Fibroblast of skin of back (primary cell): ENCODE data around the gene PM20D2. TPM values are rescaled to one million over a fixed set of nuclear protein-coding genes. Genes with fewer than 3 reads are reported as not detected.
"Not testable (repeated sequence)": the region's sequence is repeated elsewhere in the genome, so short reads cannot be mapped to it uniquely, and the experiment has no call there.

Experiments used
- DNase-seq: peaks from one replicate; pipeline ENCODE4 v3.0.0-alpha.2; 2013
- polyA plus RNA-seq, 2 experiments: library from polyadenylated mRNA; unstranded; fragments of 120-200 nt; gene quantifications; one replicate each; pipeline ENCODE4 v1.2.1, GENCODE V29; 2013; ENCODE audit not compliant: insufficient read length in 2 of 2

The PM20D2 gene, protein sequence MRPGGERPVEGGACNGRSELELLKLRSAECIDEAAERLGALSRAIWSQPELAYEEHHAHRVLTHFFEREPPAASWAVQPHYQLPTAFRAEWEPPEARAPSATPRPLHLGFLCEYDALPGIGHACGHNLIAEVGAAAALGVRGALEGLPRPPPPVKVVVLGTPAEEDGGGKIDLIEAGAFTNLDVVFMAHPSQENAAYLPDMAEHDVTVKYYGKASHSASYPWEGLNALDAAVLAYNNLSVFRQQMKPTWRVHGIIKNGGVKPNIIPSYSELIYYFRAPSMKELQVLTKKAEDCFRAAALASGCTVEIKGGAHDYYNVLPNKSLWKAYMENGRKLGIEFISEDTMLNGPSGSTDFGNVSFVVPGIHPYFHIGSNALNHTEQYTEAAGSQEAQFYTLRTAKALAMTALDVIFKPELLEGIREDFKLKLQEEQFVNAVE
- 6.0 TPM for polyA plus RNA-seq (2013, experiment 1 of 2; ENCODE audit: insufficient read length)
- polyA plus RNA-seq (2013, experiment 2 of 2; ENCODE audit: insufficient read length) = 3.3 TPM

DNA sequence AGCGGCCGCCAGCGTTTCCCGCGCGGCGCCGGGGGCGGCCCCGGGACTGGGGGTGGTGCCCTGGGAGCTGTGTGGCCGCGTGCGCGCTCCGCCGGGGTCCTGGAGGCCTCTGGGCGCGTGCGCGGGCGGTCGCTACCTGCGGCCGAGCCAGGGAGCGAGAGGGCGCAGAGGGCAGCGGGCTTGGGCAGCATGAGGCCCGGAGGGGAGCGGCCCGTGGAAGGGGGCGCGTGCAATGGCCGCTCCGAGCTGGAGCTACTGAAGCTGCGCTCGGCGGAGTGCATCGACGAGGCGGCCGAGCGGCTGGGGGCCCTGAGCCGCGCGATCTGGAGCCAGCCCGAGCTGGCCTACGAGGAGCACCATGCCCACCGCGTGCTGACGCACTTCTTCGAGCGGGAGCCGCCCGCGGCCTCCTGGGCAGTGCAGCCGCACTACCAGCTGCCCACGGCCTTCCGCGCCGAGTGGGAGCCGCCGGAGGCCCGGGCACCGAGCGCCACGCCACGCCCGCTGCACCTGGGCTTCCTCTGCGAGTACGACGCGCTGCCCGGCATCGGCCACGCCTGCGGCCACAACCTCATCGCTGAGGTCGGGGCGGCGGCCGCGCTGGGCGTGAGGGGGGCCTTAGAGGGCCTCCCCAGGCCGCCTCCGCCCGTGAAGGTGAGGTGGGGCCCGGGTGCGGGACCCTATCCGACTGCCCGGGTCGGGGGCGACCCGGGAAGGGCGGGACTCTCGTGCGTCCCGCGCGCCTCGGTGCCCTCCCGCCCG is at the start of gene PM20D2:
PM20D2 (plus strand) TSS at position 100 of the 762 bp plus-strand sequence; CDS start at position 190, 90 bp downstream.
- peak; percentile 59 for DNase-seq

DNA sequence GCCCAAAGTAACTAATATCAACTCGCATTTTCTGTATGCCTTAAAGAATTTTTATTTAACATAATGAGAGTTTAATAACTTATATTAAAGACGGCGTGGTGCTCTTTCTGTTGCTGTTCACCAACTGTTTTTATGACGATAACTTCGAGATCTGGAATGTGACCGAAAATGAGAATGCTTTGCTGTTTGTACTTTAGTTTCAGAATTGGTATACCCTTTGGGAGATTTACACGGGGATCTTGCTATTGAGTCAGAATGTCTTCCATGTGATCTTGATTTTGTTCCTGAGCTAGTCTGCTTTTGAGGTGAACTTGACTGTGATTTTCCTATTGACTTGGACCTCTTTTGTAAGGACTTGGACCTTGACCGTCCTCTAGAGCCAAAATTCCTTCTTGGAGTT is 47.4 kb upstream of the PM20D2 start:
- no peak for DNase-seq

DNA sequence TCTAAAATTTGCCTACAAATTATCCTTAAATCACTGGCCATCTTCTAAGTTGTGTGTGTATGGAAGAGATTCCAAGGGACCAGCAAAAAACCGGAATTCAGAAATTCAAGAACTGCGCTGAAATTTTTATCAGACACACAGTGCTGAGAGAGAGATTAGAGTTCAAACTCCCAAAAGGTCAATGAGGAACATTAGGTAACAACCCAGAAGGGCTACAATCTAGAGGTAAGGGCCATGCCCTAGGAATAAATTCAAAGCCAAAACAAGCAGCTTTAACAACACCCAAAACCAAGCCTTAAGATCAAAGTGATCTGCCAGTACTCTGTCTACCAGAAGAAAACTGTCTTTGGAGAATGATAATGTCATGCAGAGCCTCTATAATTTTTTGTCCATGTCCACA is 45.7 kb upstream of the PM20D2 start:
- DNase-seq = peak; percentile 64

DNA sequence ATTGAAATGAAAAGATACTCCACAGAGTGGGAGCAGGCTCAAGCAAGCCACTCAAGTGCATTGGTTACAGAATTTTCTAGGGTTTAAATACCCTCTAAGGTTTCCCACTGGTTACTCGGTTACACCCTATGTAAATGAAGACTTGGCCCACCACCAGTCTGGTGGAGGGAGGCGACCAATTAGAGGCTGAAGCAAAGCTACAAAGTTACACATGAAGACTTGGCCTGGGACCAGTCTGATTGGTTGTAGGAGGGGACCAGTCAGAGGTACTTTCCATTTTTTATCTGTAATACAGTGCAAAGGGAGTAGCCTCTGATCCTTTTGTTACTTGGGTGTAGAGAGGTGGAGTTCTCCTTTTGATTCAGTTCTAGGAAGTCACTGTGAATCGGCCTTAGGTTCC is 35.6 kb upstream of the PM20D2 start:
- DNase-seq = no peak

DNA sequence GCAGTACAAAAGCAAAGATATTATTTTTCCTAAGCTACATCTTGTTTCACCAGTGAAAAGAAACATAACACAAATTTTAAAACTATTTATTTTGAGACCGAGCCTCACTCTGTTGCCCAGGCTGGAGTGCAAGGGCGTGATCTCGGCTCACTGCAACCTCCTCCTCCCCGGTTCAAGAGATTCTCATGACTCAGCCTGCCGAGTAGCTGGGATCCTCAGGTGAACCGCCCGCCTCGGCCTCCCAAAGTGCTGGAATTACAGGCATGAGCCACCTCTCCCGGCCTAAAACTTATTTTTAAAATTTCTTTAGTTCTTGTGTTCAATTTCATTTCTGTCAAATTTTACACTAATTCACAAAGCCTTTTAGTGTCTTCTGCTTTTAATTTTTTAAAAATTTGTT is 33.9 kb upstream of the PM20D2 start:
- DNase-seq = no peak

DNA sequence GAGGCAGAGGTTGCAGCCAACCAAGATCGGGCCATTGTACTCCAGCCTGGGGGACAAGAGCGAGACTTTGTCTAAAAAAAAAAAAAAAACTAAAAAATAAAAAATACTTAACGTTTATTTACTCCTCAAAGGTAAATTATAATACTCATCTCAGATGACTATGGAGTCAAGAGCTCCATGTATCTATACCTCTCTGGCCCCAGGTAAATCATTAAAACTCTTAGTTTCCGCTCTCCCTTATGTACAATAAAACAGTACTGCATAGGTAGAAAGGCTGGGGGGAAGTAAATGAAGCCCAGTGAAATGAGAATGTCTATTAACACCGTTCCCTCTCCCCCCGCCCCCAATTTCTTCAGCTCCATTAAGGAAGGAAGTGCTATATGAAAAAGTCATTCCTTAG is 29.2 kb upstream of the PM20D2 start:
- DNase-seq = no peak

DNA sequence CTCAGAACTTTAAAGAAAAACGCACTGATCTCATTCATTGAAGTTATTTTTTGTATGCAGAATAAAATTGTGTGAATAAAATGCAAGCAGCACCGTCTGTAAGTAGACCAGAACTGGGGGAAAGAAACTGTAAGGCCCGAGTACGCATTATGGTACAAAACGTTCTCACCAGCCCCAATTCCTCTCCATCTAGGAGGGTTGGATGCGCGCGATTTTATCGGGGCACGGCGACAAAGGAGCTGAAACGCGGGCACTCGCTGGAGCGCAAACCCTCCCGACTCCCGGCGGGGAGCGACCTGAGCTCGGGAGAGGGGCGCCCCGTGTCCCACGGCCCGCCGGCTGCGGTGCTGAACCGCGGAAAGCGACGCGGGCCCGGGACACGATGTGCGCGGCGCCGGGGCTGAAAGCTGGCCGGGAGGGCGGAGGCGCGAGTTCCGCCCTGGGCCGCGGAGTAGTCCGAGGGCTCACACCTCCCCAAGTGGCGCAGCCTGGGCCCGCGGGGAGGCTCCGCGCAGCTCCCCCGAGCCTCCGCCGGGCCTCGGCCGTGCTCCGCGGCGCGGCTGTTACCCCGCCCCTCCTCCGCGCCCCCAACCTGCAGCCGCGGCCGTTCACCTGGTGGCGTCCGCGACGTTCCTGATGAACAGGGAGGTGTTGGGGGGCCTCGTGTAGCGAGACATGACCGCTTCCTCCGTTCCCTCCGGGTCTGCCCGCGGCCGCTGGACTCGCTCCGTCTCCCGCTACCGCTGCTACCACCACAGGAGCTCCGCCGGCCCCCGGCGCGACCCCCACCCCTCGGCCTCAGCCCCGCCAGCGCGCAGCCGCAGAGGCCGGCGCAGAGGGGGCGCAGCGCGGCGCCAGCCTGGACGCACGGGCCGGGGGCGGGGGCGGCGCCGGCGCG is 28.4 kb upstream of the PM20D2 start, which contains the start of gene SRSF12:
SRSF12 (minus strand) TSS at position 861 of the 898 bp plus-strand sequence; CDS start at position 677, 184 bp downstream.
- DNase-seq = peak; percentile 54

DNA sequence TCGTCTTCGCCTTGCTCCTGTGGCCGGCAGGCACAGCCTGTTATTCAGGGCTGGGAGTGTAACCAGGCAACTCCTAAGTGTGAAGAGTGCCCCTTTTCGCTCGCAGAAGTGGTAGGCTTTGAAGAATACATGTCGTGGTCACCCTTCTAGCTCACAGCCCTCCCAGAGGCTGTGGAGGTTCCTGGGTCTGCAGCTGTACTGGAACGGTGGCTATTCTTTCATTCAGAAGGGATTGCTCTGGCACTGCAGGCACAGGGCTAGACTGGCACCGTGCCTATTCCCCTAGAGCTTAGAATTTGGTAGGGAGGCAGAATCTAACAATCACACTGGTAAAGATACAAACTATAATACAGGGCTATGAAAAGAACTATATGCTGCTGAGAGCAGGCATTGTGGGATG is 26.9 kb upstream of the PM20D2 start:
- DNase-seq = no peak

DNA sequence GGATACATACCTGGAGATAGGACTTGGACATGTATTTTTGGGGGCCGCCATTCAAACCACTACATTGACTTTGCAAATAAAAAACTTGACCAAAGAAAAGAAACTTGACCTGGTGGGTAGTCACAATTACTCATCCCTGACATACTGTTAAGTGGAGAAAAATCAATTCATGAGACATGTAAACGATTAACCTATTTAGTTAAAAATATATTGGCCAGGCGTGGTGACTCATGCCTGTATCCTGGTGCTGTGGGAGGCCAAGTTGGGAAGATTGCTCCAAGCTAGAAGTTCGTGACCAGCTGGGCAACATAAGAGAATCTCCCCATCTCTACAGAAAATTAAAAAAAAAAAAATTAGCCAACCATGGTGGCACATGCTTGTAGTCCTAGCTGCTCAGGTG is 25.5 kb upstream of the PM20D2 start:
- DNase-seq = peak; percentile 12

DNA sequence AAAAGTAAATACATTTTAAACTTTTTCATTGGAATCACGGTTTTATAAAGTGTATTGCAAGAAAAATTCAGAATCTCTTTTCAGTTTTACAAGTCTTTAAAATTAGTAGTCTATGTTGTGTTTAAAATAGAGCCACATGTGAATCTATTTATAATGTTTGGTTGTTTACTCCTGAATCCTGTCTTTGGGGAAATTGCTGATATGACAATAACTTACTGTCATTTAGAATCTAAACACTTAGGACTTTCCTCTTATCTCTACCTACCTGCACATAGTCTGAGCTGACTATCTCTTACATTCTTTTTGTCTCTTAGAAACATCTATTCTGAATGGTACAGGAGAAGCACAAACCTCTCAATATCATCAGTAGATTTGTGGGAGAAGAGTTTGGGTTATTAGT is 23.9 kb upstream of the PM20D2 start:
- no peak for DNase-seq

DNA sequence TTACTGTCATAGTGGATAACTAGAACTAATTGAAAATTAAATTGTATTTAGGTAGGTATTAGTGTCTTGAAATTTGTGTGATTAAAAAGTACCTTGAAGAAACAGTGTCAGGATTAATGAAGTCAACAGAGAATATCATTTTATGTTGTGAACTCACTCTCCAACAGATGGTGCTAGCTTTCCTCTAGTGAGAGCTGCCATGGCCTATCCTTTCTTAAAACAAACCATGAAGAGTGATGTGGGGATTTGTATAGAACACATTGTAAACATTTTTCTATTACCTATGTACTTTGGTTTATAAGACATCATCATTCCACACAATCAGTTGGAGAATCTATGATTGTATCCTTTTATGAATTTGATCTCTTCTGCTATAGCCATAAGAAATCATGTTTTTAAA is 23.2 kb upstream of the PM20D2 start:
- DNase-seq = peak; percentile 50

DNA sequence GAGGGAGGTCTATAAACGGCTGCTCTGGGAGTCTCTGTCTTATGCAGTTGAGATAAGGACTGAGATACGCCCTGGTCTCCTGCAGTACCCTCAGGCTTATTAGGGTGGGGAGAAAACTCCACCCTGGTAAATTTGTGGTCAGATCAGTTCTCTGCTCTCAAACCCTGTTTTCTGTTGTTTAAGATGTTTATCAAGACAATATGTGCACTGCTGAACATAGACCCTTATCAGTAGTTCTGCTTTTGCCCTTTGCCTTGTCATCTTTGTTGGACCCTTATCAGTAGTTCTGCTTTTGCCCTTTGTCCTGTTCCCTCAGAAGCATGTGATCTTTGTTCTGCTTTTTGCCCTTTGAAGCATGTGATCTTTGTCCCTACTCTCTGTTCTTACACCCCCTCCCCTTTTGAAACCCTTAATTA is 17.6 kb upstream of the PM20D2 start:
- not testable (repeated sequence) for DNase-seq

DNA sequence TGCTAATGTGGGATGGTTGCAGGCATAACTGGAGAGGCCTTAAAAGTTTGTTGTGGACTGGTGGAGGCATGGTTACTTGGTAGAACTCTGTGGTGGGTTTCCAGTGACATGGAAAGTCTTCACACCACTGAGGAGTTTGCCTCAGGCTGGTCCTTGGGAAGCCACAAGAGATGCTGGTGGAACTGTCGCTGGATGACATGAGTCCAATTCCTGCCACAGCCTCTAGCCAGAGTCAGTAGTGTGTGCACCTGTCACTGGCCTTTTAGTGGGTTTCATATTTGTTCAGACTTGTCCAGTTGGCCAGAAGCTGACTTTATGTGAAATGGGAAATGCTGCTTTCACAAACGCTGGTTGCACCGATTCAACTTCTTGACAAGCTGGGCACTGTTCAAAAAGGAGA is 14.3 kb upstream of the PM20D2 start:
- DNase-seq = no peak

DNA sequence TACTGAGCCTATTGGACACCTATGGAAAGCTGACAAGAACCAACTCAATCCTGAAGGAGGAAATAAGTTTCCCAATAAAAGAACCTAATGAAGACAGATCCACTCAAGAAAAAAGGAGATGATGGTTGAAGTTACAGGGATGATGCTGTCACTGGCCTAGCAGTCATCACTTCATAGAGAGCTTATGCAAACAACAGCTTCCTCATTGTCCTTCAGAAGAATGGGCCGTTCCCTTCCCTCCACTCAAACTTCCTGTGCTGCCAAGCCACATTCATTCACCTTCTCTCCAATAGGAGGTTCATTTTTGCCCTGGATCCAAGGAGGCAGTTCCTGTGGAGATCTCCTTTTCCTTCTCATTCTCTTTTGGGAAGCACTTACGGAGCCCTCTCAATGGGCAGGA is 13.8 kb upstream of the PM20D2 start:
- no peak for DNase-seq

DNA sequence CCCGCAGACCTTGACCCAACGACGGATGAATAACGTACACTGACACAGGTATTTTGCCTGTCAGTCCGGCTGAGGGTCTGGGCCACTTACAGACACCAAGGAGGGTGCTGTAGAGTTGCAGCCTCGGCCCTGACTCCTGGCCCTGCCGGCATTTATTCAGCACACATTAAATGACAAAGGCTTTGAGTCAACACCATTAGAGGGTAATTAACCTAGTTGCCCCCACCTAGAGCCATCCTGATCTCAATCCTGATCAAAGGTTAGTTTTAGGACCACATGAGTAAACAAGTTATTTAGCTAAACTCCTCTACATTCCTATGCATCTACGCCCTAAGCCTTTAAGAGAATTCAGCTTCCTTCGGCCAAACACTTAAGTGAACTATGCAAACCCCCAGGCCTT is 11.9 kb upstream of the PM20D2 start:
- DNase-seq = no peak

DNA sequence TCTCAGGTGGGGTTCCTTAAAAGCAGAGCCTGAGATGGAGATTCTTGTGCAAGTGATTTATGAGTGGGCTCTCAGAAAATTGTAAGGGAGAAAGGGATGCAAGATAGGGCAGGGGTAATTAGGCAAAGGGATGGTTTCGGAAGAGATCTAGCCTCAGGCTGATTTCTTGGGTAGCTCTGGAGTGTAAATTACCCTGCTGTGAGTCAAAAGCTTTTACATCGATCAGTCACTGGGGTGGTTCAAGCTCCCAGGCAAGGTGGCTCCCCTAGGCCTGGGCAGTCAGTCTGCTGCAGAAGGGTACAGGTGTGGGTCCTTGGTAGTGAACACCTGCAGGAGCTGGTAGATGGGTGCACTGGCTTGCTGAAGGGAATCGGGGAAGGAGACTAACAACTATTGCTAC is 11.1 kb upstream of the PM20D2 start:
- DNase-seq = no peak

DNA sequence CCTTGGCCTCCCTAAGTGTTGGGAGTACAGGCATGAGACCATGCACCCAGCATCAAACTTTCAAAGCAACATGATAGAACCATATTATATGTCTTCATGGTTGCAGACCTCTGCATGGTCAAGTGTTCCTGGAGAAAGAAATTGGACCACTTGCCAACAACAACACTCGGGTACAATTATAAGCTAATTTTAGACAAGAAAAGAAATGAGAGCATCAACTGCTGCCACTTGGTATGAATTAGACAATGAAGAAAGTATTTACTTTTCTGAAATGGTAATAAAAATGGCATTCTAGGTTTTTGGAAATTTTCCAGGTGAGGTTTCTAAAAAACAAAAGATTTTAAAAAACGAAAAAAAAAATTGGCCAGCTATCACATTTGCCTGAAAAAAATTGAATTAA is 7.7 kb upstream of the PM20D2 start:
- DNase-seq = no peak

DNA sequence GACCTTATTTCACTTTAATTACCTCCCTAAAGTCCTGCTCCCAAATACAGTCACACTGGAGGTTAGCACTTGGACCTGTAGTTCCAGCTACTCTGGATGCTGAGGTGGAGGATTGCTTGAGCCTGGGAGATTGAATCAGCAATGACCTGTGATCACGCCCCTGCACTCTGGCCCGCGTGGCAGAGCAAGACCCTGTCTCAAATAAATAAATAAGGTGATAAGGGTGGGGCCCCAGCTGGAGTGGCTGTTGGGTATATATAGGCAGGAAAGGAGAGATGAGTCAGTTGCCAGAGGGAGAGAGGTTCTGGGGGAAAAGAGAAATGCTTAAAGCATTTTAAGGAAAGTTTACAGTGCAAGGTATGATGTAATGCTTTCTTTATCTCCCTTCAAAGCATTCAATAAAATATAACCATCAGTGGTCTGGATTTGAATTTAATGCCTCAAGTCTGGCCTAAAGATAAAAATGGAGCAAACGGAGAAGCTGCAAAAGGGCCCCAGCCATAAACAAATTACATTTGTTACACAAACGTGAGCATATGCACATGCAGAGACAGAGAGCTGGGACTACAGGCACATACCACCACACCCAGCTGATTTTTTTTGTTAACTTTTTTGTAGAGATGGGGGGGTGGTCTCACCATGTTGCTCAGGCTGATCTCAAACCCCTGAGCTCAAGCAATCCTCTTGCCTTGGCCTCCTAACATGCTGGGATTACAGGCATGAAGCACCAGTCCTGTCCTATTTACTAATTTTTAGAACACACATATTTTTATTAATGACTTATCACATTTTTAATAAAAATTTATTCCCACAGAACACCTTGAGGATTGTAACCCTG is 6.1 kb upstream of the PM20D2 start:
- peak; percentile 62 for DNase-seq

DNA sequence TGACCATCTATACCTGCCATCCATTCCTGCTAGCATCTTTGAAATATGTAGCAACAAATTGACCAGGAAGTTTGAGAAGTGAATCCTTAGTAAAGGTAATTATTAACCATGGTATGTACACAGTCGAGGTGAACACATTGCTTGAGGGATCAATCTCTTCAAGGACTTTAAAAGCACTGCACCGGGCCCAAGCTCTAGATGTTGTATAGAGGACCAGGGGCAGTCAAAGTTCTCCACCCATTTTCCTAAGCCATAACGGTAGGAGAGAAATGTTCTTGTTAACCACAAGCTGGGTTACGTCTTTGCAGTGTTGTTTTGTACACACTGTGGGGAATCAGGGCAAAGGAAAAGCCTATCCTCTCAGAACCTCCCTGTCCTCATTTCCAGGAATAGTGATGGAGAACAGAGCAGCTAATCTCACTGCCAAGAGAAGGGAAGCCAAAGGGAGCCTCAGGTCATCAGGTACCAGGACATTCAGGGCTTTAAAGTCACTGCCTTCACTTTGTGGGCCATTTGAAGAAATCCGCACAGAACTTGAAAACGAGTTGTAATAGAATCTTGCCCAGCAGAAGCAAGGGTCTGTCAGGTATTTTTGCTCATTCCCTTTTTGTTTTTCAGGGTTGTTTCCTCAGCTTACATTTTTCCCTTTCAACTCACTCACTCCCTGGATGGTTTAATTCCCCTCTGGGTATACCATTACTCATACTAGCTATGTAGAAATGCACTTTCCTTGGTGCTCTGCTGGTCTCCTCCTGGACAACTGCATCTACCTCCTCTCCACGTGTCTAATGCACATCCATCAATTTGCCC is 5.3 kb upstream of the PM20D2 start:
- peak; percentile 70 for DNase-seq

DNA sequence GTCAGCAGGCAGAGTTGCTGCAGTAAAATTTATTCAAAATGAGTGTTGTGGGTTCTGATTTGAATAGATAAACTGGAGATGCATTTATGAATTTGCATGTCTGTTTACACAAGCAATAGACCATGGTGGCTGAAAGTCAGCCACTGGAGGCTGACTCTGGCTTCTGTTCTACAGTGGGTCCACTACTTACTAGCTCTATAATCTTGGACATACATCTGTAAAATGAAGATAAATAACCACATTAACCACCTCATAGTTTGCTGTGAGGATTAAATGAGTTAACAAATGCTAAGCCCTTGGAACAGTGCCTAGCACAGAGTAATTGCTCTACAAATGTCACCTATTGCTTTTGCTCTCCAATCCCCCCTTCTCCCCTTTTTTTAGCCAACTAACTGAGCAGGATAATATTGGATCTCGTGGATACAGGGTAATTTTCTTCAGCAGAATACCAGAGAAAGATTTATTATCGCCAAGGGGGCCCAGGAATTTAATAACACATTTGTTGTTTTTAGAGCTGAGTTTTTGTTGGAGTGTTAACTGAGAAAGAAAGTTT is 1.4 kb upstream of the PM20D2 start:
- DNase-seq = peak; percentile 48
